GM12875 (cell line): ENCODE data around the gene ARF3.
"Not testable (repeated sequence)": the region's sequence is repeated elsewhere in the genome, so short reads cannot be mapped to it uniquely, and the experiment has no call there.

Experiments used
- H3K4me3 ChIP-seq: one replicate; pipeline ENCODE4 v1.5.1; 2011; ENCODE audit warnings: low read depth, low read length, control low read depth
- TF ChIP-seq, protein P1 (sequence below): IDR thresholded peaks from 2 replicates; pipeline ENCODE4 v1.5.1; 2011; ENCODE audit warnings: low read depth, mild to moderate bottlenecking, control low read depth, inconsistent platforms, low read length, moderate library complexity, borderline replicate concordance; ENCODE audit not compliant: insufficient read depth

ARF3 gene

DNA sequence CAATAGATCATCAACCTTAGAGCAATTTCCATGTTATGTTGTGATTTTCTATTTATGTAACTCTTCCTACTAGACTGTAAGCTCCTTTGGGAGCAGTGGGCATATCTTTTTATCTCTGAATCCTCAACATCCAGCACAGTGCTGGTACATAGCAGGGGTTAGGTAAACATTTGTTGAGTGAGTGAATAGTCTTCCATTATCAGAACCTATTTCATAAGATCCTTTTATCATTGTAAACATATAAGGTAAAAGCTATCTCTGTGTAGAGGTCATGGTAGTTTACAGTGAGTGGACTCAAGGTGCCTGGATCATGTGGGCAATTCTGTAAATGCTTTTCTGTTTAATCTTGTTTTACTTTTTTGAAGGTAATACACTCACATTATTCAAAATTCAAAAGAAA, 47.1 kb downstream of the ARF3 start:
- TF ChIP-seq, protein P1, sequence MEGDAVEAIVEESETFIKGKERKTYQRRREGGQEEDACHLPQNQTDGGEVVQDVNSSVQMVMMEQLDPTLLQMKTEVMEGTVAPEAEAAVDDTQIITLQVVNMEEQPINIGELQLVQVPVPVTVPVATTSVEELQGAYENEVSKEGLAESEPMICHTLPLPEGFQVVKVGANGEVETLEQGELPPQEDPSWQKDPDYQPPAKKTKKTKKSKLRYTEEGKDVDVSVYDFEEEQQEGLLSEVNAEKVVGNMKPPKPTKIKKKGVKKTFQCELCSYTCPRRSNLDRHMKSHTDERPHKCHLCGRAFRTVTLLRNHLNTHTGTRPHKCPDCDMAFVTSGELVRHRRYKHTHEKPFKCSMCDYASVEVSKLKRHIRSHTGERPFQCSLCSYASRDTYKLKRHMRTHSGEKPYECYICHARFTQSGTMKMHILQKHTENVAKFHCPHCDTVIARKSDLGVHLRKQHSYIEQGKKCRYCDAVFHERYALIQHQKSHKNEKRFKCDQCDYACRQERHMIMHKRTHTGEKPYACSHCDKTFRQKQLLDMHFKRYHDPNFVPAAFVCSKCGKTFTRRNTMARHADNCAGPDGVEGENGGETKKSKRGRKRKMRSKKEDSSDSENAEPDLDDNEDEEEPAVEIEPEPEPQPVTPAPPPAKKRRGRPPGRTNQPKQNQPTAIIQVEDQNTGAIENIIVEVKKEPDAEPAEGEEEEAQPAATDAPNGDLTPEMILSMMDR = no peak
- H3K4me3 ChIP-seq = no peak overlapping the region

DNA sequence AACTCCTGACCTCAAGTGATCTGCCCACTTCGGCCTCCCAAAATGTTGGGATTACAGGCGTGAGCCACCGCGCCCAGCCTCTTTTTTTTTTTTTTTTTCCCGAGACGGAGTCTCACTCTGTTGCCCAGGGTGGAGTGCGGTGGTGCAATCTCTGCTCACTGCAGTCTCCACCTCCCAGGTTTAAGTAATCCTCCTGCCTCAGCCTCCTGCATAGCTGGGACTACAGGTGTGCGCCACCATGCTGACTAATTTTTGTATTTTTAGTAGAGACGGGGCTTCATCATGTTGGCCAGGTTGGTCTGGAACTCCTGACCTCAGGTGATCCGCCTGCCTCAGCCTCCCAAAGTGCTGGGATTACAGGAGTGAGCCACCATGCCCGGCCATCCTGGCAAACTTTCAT, 47.6 kb downstream of the ARF3 start:
- not testable (repeated sequence) for H3K4me3 ChIP-seq

- H3K4me3 ChIP-seq = no peak overlapping the region
- TF ChIP-seq, protein P1 = no peak
These were observed 50.0 kb downstream of the ARF3 start for GRCh38 chr12:48907245-48907644.

- no peak overlapping the region for H3K4me3 ChIP-seq
- TF ChIP-seq, protein P1 = peak; percentile 63
These were observed 53.3 kb downstream of the ARF3 start for GRCh38 chr12:48903982-48904411.

DNA sequence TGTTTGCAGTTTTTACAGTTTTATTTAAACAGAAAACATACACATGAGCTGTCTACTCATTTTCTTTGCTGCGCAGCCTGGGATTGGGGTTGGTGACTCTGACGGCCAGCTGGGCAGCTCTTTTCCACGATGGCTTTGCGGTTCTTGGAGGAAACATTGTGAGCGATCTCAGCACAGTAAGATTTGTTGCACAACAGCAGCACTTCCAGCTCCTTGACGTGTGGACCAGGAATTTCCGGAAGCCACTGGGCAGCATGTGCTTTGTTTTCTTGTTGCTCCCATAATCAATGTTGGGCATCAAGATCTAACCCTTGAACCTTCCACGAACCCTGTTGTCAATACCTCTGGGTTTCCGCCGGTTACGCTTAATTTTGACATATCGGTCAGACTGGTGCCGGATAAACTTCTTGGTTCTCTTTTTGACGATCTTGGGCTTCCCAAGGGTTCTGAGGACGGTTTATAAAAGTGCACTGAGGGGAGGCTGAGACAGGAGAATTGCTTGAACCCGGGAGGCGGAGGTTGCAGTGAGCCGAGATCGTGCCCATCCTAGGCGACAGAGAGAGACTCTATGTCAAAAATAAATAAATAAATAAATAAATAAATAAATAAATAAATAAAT, 53.8 kb downstream of the ARF3 start:
- TF ChIP-seq, protein P1 = no peak
- no peak overlapping the region for H3K4me3 ChIP-seq

GRCh38 chr12:48901278-48901677, 56.0 kb downstream of the ARF3 start:
- H3K4me3 ChIP-seq = no peak overlapping the region
- TF ChIP-seq, protein P1 = no peak

DNA sequence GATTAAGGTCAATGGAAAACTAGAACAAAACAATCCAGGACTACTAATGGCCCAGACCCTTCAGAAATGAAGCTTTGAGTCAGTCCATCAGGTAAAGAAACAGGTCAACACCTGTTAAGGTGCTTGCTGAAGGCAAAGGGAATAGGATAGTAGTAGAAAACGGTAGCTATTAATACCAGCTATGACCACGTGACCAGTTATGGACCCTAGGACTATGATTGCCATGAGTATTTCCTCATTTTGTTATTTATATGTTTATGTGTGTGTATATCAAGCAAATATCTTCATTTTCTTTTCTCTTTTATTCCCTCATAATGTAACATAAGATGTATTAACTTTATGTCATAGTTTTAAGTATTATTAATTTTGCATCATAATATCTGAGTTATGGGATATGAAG, 57.6 kb downstream of the ARF3 start:
- TF ChIP-seq, protein P1 = no peak
- no peak overlapping the region for H3K4me3 ChIP-seq
